Mucosa of rectum (tissue), 2 donors: ENCODE results near the gene RSPRY1.
A peak's percentile ranks its signal among the peaks of the same experiment; 100 is the strongest.

ENCODE experiments used
- H3K27ac ChIP-seq, 2 donors: one replicate each; pipeline ENCODE4 v1.7.0; 2013; ENCODE audit warnings: inconsistent platforms in 2 of 2, low read depth in 2 of 2, low read length in 2 of 2
- H3K27me3 ChIP-seq, 2 donors: one replicate each; pipeline ENCODE4 v1.7.0; 2013; ENCODE audit warnings: low read length in 2 of 2; ENCODE audit not compliant: control insufficient read depth in 2 of 2, insufficient read depth in 2 of 2
- H3K36me3 ChIP-seq, 2 donors: one replicate each; pipeline ENCODE4 v1.7.0; 2013; ENCODE audit warnings: low read length in 2 of 2; ENCODE audit not compliant: control insufficient read depth in 2 of 2, insufficient read depth in 2 of 2
- H3K4me1 ChIP-seq, 2 donors: one replicate each; pipeline ENCODE4 v1.7.0; 2013; ENCODE audit warnings: low read length in 2 of 2, mild to moderate bottlenecking in 1 of 2; ENCODE audit not compliant: control insufficient read depth in 2 of 2, insufficient read depth in 2 of 2
- H3K4me3 ChIP-seq, 2 donors: one replicate each; pipeline ENCODE4 v1.7.0; 2013; ENCODE audit warnings: low read length in 2 of 2
- H3K9ac ChIP-seq, 2 donors: one replicate each; pipeline ENCODE4 v1.7.0; 2013; ENCODE audit warnings: low read length in 2 of 2, low read depth in 1 of 2, mild to moderate bottlenecking in 1 of 2
- H3K9me3 ChIP-seq, 2 donors: one replicate each; pipeline ENCODE4 v1.7.0; 2013; ENCODE audit warnings: low read length in 2 of 2; ENCODE audit not compliant: control insufficient read depth in 2 of 2
- donor health status: healthy.
- donor health status: Normal muscosa, but diverticular disease.

The RSPRY1 gene

DNA sequence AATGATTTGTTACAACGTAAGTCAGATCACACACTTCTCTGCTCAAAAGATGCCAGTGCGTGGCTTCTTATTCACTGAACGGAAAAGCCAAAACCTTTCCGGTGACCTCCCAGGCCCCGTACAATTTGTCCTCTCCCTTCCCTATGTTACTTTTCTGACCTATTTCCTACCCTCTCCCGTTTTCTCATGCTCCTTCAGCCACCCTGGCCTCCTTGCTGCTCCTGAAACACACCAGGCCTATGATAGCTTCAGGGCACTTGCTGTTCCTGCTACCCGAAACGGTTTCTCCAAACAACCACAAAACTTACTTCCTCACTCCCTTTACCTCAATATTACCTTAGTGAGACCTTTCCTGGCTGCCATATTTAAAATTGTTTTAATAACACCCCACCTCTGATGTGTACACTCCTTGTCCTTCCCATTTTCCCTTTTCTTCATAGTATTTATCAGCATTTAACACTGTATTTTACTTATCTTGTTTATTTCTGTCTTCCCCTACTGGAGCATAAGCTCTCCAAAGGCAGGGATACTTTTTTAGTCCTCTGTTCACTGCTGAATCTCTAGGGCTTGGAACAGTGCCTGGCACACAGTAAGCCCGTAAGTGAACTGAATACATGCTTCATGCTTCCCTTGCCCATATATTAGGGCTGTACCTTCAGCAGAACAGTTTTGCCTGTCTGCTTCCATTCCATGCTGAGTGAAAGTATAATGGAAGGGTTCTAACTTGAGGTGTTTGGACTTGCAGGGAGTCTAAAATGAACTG lies 48.0 kb downstream of the RSPRY1 start:
- Histone ChIP-seq H3K9me3 (no peaks in the 10 kb centered on the region), H3K4me1 (peaks cover 0 to 4% of the 10 kb centered on the region in 2 donors), H3K27me3 (no peaks in the 10 kb centered on the region), H3K36me3 (peaks cover 46 to 57% of the 10 kb centered on the region in 2 donors), H3K27ac (peak overlapping the region in 1 of 2 donors; percentile 53), H3K4me3 (no peak overlapping the region), H3K9ac (no peak overlapping the region)

DNA sequence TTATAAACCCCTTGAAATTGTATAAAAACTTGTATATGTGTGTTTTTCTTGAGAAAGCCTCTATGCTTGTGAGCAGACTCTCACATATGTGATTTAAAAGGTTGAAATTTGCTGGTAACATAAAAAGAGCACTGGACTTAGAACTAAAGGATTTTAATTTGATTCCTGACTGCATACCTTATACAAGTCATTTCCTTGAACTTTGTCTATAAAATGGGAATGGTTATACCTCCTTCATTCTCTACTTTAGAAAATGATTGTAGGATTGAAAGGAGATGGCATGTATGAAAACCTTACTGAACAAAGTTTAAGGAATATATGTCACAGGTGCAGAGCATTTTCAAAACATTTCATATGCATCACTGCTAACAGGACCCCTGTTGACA lies 48.6 kb downstream of the RSPRY1 start:
- Histone ChIP-seq H3K9ac (no peak overlapping the region), H3K36me3 (peaks cover 48 to 59% of the 10 kb centered on the region in 2 donors)

DNA sequence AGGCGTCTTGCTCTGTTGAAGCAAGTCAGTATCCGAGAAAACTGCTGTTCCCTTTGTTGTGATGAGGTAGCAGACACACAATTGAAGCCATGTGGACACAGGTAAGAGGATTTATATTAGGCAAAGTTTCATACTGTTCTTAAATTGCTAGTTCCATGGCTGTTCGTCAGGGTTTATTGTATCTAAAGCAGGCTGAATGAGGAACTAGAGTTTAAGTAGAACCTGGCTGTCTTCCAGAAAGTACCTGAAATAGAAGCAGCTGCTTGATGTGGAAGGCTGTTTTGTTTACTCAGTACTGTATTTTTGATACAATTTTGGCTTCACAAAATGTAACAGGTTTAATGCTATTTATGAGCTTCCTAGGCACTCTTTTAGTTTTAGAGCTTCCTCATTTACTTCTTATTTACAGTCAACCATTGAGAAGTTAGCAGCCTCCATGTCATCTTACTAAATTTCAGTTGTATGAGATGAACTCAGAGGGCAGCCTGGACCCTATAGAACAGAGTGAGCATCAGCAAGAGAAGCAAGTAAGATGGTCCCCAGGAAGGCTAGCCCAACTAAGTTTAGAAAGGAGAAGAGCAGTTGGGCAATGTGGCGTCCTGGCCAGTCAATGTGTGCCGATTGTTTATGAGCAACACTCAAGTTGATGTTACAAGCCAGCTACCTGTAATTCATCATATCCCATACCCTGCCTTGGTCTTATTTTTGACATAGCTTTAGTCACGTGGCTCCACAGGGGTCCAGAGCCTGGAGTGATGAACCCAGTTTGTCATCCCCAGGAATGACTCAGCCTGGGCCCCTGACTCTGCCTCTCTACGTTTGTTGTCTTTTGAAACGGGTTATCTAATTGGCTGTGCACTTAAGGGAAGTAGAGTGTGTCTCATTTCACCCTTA lies 49.2 kb downstream of the RSPRY1 start:
- H3K4me1 ChIP-seq, result peaks cover 0 to 4% of the 10 kb centered on the region in 2 donors
- no peaks in the 10 kb centered on the region for H3K27me3 ChIP-seq
- H3K36me3 ChIP-seq, result peaks cover 44 to 55% of the 10 kb centered on the region in 2 donors
- H3K9me3 ChIP-seq, result no peaks in the 10 kb centered on the region
- H3K9ac ChIP-seq, result no peak overlapping the region
- H3K4me3 ChIP-seq, result no peak overlapping the region
- peak overlapping the region; percentile 6 to 53 for H3K27ac ChIP-seq

More for the DNA sequence above, 48.6 kb downstream of the RSPRY1 start:
- Histone ChIP-seq H3K4me1 (peaks cover 0 to 4% of the 10 kb centered on the region in 2 donors), H3K9me3 (no peaks in the 10 kb centered on the region), H3K4me3 (no peak overlapping the region), H3K27me3 (no peaks in the 10 kb centered on the region), H3K27ac (peak overlapping the region; percentile 6 to 53)

GRCh38 chr16:57236022-57236350 lies 49.9 kb downstream of the RSPRY1 start:
- Histone ChIP-seq H3K27ac (no peak overlapping the region), H3K36me3 (peaks cover 38 to 48% of the 10 kb centered on the region in 2 donors)

GRCh38 chr16:57238682-57239081 lies 52.6 kb downstream of the RSPRY1 start:
- Histone ChIP-seq H3K9me3 (no peaks in the 10 kb centered on the region), H3K27me3 (no peaks in the 10 kb centered on the region), H3K4me3 (no peak overlapping the region), H3K4me1 (peaks cover 0 to 9% of the 10 kb centered on the region in 2 donors), H3K9ac (no peak overlapping the region), H3K36me3 (peaks cover 12 to 27% of the 10 kb centered on the region in 2 donors), H3K27ac (no peak overlapping the region)

More at GRCh38 chr16:57236022-57236350, 49.9 kb downstream of the RSPRY1 start:
- Histone ChIP-seq H3K9ac (no peak overlapping the region), H3K4me3 (no peak overlapping the region), H3K4me1 (peaks cover 0 to 6% of the 10 kb centered on the region in 2 donors), H3K9me3 (no peaks in the 10 kb centered on the region), H3K27me3 (no peaks in the 10 kb centered on the region)

DNA sequence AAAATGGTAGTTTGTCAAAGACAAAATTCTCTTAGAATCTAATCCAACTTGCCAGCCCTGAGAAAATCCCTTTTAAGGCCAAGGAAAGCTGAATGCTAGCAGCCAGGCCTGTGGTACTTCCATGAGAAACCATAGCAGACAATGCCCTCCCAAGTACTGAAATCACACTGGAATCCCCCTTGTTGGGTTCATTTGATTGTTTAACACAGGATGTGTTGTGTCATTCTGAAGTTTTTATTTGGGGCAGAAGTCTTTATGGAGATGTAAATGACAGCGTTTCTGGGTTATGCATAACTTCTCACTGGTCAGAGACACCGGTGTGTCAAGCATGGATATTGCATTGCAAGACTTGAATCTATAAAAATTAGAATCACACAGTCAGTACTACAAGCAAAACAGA lies 53.0 kb downstream of the RSPRY1 start:
- peaks cover 11 to 24% of the 10 kb centered on the region in 2 donors for H3K36me3 ChIP-seq
- no peaks in the 10 kb centered on the region for H3K9me3 ChIP-seq
- no peak overlapping the region for H3K9ac ChIP-seq
- no peak overlapping the region for H3K4me3 ChIP-seq
- no peak overlapping the region for H3K27ac ChIP-seq
- peaks cover 0 to 9% of the 10 kb centered on the region in 2 donors for H3K4me1 ChIP-seq
- no peaks in the 10 kb centered on the region for H3K27me3 ChIP-seq

- H3K36me3 ChIP-seq, result peaks cover 11 to 18% of the 10 kb centered on the region in 2 donors
- peaks cover 6 to 10% of the 10 kb centered on the region in 2 donors for H3K4me1 ChIP-seq
- no peaks in the 10 kb centered on the region for H3K9me3 ChIP-seq
- no peak overlapping the region for H3K4me3 ChIP-seq
- no peak overlapping the region for H3K9ac ChIP-seq
- H3K27ac ChIP-seq, result no peak overlapping the region
- H3K27me3 ChIP-seq, result no peaks in the 10 kb centered on the region
These were observed 54.7 kb downstream of the RSPRY1 start for GRCh38 chr16:57240851-57241250.

- peaks cover 17 to 22% of the 10 kb centered on the region in 2 donors for H3K36me3 ChIP-seq
- H3K9me3 ChIP-seq, result no peaks in the 10 kb centered on the region
- H3K4me1 ChIP-seq, result peaks cover 9 to 15% of the 10 kb centered on the region in 2 donors
- H3K9ac ChIP-seq, result no peak overlapping the region
- H3K27ac ChIP-seq, result no peak overlapping the region
- no peak overlapping the region for H3K4me3 ChIP-seq
- no peaks in the 10 kb centered on the region for H3K27me3 ChIP-seq
These were observed 56.5 kb downstream of the RSPRY1 start for GRCh38 chr16:57242650-57243049.

DNA sequence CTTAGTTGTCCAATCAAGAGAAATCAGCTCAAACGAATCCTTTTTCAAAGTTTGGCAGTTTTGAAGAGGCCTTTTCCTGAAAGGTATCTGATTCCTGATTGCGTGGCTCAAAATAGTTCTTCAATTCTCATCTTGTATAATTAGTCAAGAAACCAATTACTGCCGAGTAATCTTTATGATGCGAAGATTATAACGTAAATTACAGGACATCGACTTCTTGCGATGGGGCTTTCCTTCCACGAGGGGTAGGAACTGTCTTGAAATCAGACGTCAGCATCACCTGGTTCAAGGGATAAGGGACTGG lies 58.3 kb downstream of the RSPRY1 start:
- Histone ChIP-seq H3K4me1 (peaks cover 9 to 15% of the 10 kb centered on the region in 2 donors), H3K9me3 (no peaks in the 10 kb centered on the region), H3K27ac (peak overlapping the region; percentile 86 to 93), H3K9ac (peak overlapping the region; percentile 77 to 91), H3K36me3 (peaks cover 19 to 20% of the 10 kb centered on the region in 2 donors), H3K4me3 (peak overlapping the region; percentile 67 to 93), H3K27me3 (no peaks in the 10 kb centered on the region)
